ENCODE results near the gene TMC4.
A peak's percentile ranks its signal among the peaks of the same experiment; 100 is the strongest.
"Not testable (repeated sequence)": the region's sequence is repeated elsewhere in the genome, so short reads cannot be mapped to it uniquely, and the experiment has no call there.

Gene TMC4

DNA sequence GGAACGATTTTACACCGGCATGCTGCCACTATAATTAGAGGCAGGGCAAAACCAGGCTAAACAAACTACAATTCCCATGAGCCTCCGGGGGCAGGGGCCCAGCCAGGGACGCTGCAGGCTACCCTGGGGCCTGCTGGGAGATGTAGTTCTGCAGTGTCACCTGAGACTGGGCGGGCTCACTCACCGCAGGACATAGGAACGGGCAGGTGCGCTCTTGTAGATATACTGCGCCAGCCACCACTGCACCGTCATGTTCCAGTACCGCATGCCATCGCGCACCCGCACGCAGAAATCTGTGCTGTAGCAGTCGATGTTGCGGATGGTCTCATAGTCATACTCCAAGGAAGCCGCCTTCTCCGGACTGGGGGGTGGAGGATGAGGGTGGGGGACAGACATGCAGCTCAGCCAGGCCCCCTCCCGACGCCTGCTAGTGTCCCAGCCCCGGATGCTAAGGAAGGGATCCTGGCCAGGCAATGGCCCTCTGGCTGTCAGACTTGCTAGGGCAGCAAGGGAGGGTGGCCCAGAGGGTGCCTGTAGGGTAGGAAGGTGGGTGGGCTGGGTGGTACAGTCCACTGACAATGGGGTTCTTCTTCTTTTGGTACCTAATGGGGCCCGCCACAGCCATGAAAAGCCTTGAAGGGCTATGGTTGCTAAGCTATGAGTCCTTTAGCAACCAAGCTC, 5.8 kb upstream of the TMC4 start:
- DNase-seq = no peak

- DNase-seq = no peak
Observed at GRCh38 chr19:54173951-54174834, 1.2 kb upstream of the TMC4 start.

GRCh38 chr19:54173359-54173699, 369 bp upstream of the TMC4 start:
- DNase-seq = no peak

DNA sequence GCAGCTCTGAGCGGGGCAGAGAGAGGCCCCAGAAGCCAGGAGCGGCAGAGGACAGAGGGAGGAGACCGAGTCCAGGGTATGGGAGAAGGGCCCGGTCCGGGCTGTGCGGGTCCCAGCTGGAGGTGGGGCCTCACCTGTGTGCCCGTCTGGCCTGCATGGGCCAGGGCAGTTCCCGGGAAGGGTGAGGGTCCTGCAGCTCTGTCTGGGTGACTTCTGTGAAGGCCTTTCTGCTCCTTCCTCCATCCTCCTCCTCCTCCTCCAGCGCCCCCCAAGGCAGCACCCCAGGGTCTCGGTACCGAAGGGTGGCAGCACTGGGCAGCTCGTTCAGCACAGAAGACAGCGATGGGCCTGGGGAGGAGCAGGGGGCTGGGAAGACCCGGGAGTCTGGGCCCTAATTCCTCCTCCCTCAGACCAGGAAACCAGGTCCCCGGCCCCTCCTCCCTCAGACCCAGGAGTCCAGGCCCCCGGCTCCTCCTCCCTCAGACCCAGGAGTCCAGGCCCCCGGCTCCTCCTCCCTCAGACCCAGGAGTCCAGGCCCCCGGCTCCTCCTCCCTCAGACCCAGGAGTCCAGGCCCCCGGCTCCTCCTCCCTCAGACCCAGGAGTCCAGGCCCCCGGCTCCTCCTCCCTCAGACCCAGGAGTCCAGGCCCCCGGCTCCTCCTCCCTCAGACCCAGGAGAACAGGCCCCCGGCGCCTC, 1.1 kb downstream of the TMC4 start:
- not testable (repeated sequence) for DNase-seq

- DNase-seq = no peak
Observed at GRCh38 chr19:54169149-54169740, 3.7 kb downstream of the TMC4 start.

- peak; percentile 86 for DNase-seq
Observed at GRCh38 chr19:54168174-54168917, 4.6 kb downstream of the TMC4 start.

DNA sequence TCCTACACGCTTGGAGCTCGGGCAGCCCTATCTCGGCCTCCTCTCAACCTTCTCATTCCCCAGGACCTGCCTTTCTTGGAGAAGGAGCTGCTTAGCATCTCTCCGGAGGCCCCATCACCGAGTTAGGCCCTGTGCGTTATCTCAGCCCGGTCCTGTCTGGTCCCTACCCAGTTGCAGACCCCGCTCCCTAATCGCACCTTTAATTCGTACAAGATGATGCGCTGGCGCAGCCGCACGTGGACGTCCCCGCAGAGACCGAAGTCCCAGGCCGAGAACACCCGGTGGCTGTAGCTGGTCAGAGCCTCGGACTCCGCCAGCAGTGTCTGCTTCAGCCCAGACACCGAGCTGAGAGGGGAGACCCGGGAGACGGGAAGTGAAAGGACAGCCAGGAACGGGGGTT, 7.7 kb downstream of the TMC4 start:
- no peak for DNase-seq

DNA sequence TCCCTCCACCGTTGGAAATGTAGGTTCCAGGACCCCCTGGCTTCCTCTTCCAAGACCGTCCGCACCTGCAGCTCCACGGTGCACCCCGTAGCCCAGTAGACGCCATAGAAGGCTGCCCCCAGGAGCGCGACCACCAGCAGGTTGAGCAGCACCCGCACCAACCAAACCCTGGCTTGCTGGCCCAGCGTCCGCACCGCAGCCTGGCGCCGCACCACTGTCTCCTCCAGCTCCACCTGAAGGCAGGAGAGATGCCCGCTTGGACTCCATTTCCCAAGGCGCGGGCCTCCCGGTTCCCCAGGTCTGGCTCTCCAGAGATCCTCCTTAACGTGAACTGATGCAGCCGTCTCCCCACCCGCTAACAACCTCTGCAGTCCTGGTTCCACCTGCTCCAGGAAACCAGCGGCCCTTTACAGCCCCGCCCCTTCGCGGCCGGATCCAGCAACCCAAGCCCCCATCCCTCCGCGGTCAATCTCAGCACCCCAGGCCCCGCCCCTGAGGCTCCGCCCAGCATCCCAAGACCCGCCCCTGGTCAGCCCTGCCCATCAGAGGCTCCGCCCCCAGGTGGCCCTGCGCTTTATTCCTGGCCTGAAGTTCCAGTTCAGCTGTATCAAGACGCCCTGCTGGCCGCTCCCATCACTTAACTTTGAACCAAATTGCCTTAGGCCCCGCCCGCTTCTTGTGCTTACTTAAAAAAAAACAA, 8.4 kb downstream of the TMC4 start:
- no peak for DNase-seq

GRCh38 chr19:54162884-54163283, 10.1 kb downstream of the TMC4 start:
- DNase-seq = no peak

DNA sequence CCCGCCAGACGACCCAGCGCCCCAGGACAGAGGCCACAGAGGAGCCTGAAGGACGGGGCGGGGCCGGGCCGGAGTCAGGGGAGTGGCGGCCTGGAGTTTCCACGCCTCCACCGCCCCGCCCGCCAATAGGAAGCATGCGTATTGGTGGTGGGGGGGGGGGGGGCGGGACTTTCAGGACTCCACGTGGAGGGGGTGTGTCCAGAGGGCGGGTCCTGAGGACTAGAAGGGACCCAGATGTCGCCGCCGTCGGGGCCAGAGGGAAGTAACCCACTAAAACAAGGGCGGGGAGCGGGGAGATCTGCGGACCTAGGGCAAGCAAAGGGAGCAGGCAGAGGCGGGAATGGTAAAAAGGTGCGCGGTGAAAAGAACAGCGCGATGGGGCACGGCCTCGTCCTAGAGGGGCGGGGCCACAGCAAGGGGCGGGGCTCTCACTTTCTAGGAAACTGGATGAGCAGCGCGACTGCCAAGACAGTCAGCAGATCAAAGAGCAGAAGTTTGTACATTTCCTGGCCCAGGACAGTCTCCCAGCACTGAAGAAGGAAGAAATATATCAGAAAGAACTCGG, 10.6 kb downstream of the TMC4 start:
- peak; percentile 73 for DNase-seq

- no peak for DNase-seq
Observed at GRCh38 chr19:54160854-54161253, 12.1 kb downstream of the TMC4 start.

DNA sequence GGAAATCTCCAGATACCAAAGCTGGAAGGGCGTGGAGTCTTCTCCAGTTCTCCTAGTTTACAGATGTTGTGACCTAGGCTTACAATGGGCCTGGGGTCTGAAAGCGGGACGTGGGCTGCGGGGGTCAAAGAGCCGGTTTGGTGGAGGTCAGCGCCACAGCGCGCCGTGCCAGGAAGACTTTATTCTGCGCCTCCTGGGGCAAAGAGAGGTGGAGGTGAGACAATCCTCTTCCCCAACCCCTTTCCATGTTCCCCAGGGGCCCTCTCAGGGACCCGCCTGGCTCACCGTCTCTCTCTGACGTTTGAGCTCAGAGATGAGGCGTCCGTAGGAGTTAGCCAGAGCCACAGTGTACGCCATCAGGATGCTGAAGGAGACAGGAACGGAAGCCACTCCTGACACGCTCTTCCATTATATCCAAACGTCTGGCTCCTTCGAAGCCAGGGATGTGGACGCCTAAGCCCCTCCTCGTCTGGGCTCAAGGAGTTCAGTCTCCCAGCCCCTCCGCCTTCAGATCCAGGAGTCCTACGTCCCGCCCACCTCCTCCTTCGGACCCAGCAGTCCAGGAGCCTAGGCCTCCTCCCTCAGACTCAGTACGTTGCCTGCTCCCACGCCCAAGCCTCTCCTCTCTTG, 12.7 kb downstream of the TMC4 start:
- DNase-seq = no peak

DNA sequence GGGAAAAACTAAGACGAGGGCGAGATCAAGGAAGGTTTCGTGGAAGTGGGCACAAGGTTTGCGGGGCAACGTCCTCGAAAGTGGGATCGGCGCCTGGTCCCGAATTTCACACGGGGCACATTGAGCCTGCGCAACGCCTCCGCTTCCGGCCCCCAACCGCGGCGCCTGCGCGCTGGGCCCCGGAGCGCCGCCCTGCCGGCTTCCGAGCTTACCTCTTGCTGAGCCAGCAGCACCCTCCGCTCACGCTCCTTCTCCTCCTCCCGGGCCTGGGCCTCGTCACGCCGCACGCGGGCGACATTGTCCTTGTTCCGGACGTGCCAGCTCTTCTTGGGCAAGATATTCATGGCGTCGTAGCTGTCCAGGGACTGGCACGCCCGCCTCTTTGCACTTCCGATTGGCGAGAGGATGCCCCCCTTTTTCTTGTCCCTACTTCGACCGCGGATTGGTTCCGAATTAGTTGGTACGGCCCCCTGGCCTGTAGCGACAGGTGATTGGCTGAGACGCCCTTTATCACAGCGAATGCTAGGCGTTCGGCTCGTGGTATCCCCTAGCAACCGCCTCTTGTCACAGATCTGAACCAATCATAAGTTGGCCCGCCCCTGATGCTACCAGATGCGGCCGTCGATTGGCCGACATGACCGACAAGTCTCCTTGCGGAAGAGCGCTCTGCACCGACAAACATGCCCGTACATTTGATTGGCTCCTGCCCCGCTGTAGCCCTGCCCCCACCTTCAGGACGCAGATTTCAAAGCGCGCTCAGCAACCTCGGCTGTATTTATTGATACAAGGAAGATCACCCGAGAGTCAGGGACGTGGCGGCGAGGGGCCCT, 13.4 kb downstream of the TMC4 start, which contains the start of gene LENG1:
LENG1 (minus strand) TSS at position 370 of the 830 bp plus-strand sequence; CDS start at position 344, 26 bp downstream.
- peak; percentile 97 for DNase-seq

- DNase-seq = no peak
Observed at GRCh38 chr19:54158812-54159351, 14.1 kb downstream of the TMC4 start.

DNA sequence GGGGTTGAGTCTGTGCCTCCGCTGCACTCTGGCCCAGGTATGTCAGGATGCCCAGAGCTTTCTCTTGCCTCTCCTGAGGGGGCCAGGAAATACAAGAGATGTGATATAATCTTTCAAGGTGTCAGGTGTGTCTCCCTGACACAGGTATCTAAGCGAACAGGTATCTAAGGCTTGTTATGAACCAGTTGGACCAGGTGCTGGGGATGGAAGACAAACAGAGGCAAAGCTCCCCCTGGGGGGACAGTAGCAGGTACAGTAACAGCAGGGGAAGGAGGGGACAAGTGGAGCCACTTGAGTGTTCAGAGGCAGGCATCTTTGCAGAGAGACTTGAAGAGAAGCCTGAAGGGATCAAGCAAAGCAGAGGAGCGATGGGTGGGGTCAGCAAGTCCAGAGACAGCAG, 16.0 kb downstream of the TMC4 start:
- DNase-seq = no peak

DNA sequence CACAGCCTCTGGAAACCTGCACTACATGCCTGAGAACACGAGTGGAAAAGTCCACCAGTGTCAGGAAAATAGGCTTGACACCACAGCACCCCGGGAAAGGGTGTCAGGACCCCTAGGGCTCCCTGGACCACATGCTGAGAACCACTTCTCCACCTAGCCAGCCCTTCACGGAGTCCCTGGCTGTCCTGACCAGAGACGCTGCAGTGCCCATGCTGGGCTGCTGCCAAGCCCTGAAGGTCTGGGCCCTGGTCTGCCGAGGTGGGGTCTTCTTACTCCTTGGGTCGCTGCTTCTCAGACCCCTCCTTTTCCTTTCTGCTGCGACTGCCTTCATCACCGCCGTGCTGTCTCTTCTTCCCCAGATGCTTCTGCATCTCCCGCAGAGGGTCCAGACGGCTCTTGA, 16.5 kb downstream of the TMC4 start:
- no peak for DNase-seq

DNA sequence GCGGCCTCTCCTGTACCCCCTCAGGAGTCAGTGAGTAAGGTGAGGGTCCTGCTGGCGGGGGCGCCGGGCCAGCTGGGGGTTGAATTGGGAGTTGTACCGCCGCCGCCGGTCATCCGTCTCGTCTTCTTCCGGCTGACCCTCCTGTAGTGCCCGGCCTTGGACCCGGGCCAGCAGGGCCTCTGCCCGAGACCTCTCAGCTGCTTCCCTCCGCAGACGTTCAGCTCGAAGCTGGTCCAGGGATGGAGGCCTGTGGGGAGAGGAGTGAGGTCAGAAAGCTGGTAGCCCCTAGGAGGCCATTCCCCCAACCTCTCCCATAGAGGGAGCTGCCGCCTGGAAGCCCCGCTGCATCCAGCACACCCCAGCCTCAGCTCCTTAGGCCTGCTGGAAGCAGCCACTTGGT, 17.3 kb downstream of the TMC4 start:
- no peak for DNase-seq

DNA sequence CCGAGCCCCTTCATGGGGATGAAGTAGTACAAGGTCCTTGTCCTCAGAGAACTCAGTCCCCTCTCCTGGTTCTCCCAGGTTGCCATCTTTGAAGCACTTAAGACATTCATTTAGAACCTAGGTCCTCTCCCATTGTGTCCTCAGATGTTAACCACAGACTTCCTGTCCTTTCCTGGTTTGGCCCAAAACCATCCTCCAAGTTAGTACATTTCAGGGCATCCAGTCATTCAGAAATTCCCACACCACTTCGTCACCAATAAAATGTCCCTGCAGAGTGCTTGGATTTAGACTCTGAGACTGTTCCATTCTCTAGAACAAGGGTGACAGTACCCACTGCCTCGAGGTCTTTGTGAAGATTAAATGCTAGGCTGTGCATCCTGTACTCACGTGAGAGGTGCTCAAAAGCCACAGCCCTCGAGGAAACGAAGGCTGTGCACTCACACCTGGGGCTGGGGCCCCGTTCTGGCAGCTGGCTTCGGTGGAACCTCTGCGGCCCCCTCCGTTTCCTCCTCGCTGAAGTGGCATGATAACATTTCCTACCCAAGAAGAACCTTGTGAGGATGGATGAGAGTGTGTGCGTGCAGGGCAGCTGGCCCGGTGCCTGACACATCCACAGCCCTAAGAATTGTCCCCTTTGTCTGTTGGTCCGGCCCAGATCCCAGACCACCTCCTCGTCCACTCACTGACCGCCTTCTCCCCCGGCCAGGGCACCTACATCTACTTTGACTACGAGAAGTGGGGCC, 18.2 kb downstream of the TMC4 start:
- DNase-seq = no peak

GRCh38 chr19:54153731-54154326, 19.1 kb downstream of the TMC4 start:
- no peak for DNase-seq
